SW 1271 (cell line): ENCODE results near the gene GRID2.

Experiments used
- DNase-seq, 2 experiments: peaks; one replicate each; lab custom pipeline; 2025; lab: John Stamatoyannopoulos, UW

Gene GRID2

GRCh38 chr4:93684571-93684970, 1380.8 kb downstream of the GRID2 start:
- no peak for DNase-seq

GRCh38 chr4:93687304-93687703, 1383.5 kb downstream of the GRID2 start:
- DNase-seq: no peak

- no peak for DNase-seq
Measured at GRCh38 chr4:93688978-93689377, 1385.2 kb downstream of the GRID2 start.

GRCh38 chr4:93693141-93693540, 1389.4 kb downstream of the GRID2 start:
- DNase-seq: no peak

- DNase-seq: no peak
Measured at GRCh38 chr4:93698686-93699085, 1394.9 kb downstream of the GRID2 start.

- DNase-seq: no peak
Measured at GRCh38 chr4:93700571-93700970, 1396.8 kb downstream of the GRID2 start.

- DNase-seq: no peak
Measured at GRCh38 chr4:93710101-93710846, 1406.5 kb downstream of the GRID2 start.

GRCh38 chr4:93710847-93711430, 1407.2 kb downstream of the GRID2 start:
- DNase-seq: no peak

- DNase-seq: no peak
Measured at GRCh38 chr4:93718233-93718632, 1414.5 kb downstream of the GRID2 start.

GRCh38 chr4:93719552-93719951, 1415.8 kb downstream of the GRID2 start:
- DNase-seq: no peak

GRCh38 chr4:93722446-93722845, 1418.7 kb downstream of the GRID2 start:
- DNase-seq: no peak

GRCh38 chr4:93730251-93730650, 1426.5 kb downstream of the GRID2 start:
- DNase-seq: no peak

- DNase-seq: no peak
Measured at GRCh38 chr4:93730760-93731159, 1427.0 kb downstream of the GRID2 start.

- no peak for DNase-seq
Measured at GRCh38 chr4:93731456-93731855, 1427.7 kb downstream of the GRID2 start.

GRCh38 chr4:93732509-93732908, 1428.7 kb downstream of the GRID2 start:
- no peak for DNase-seq

GRCh38 chr4:93740890-93741289, 1437.1 kb downstream of the GRID2 start:
- DNase-seq: no peak

- DNase-seq: no peak
Measured at GRCh38 chr4:93743022-93743421, 1439.3 kb downstream of the GRID2 start.

- no peak for DNase-seq
Measured at GRCh38 chr4:93743635-93744034, 1439.9 kb downstream of the GRID2 start.

GRCh38 chr4:93744961-93745360, 1441.2 kb downstream of the GRID2 start:
- no peak for DNase-seq

- DNase-seq: no peak
Measured at GRCh38 chr4:93746031-93746430, 1442.3 kb downstream of the GRID2 start.

GRCh38 chr4:93747220-93747619, 1443.5 kb downstream of the GRID2 start:
- DNase-seq: no peak

GRCh38 chr4:93748373-93749291, 1444.9 kb downstream of the GRID2 start:
- DNase-seq: no peak

GRCh38 chr4:93749292-93749761, 1445.6 kb downstream of the GRID2 start:
- no peak for DNase-seq
